Parathyroid adenoma (tissue), 2 donors: ENCODE measurements around the gene MAGI2.

Experiments used
- H2AFZ ChIP-seq: fragments of 300-600 bp; sonication (generic); one replicate; pipeline ENCODE4 v1.7.0; 2017; ENCODE audit warnings: antibody characterized with exemption, mild to moderate bottlenecking
- H3K27ac ChIP-seq: fragments of 300-600 bp; sonication (generic); one replicate; pipeline ENCODE4 v1.7.0; 2017
- H3K27me3 ChIP-seq: fragments of 300-600 bp; sonication (generic); one replicate; pipeline ENCODE4 v1.7.0; 2017; ENCODE audit warnings: low read length; ENCODE audit not compliant: control insufficient read depth, insufficient read depth
- H3K36me3 ChIP-seq: fragments of 300-600 bp; sonication (generic); one replicate; pipeline ENCODE4 v1.7.0; 2017; ENCODE audit warnings: low read length; ENCODE audit not compliant: control insufficient read depth, insufficient read depth
- H3K4me1 ChIP-seq: fragments of 300-600 bp; sonication (generic); one replicate; pipeline ENCODE4 v1.7.0; 2017; ENCODE audit warnings: control low read depth
- H3K4me2 ChIP-seq: fragments of 300-600 bp; sonication (generic); one replicate; pipeline ENCODE4 v1.7.0; 2017; ENCODE audit warnings: low read length
- H3K4me3 ChIP-seq: fragments of 300-600 bp; sonication (generic); one replicate; pipeline ENCODE4 v1.7.0; 2017; ENCODE audit warnings: low read depth, low read length
- H3K79me2 ChIP-seq: fragments of 300-600 bp; sonication (generic); one replicate; pipeline ENCODE4 v1.7.0; 2017; ENCODE audit warnings: control low read depth
- H3K9ac ChIP-seq: fragments of 300-600 bp; sonication (generic); one replicate; pipeline ENCODE4 v1.7.0; 2017; ENCODE audit warnings: mild to moderate bottlenecking
- H3K9me3 ChIP-seq: fragments of 300-600 bp; sonication (generic); one replicate; pipeline ENCODE4 v1.7.0; 2017; ENCODE audit warnings: low read length; ENCODE audit not compliant: control insufficient read depth
- CTCF ChIP-seq: fragments of 300-600 bp; sonication (generic); IDR thresholded peaks from one replicate; pipeline ENCODE4 v1.7.0; 2017; ENCODE audit warnings: antibody characterized with exemption, mild to moderate bottlenecking
- donor health status: primary hyperparathyroidism.

Gene MAGI2

GRCh38 chr7:78073609-78074382, 1379.7 kb downstream of the MAGI2 start:
- peak overlapping the region; percentile 1 for H2AFZ ChIP-seq
- no peaks in the 10 kb centered on the region for H3K79me2 ChIP-seq
- no peak overlapping the region for H3K27ac ChIP-seq
- no peaks in the 10 kb centered on the region for H3K27me3 ChIP-seq
- no peak overlapping the region for H3K4me2 ChIP-seq
- H3K36me3 ChIP-seq: no peaks in the 10 kb centered on the region
- H3K4me3 ChIP-seq: no peak overlapping the region
- no peak overlapping the region for H3K9ac ChIP-seq
- no peak for TF ChIP-seq CTCF
- H3K9me3 ChIP-seq: no peaks in the 10 kb centered on the region
- no peaks in the 10 kb centered on the region for H3K4me1 ChIP-seq

- no peak overlapping the region for H3K4me3 ChIP-seq
- no peak overlapping the region for H2AFZ ChIP-seq
- H3K9me3 ChIP-seq: no peaks in the 10 kb centered on the region
- no peaks in the 10 kb centered on the region for H3K36me3 ChIP-seq
- H3K9ac ChIP-seq: no peak overlapping the region
- H3K27ac ChIP-seq: no peak overlapping the region
- H3K4me2 ChIP-seq: no peak overlapping the region
- H3K79me2 ChIP-seq: no peaks in the 10 kb centered on the region
- no peaks in the 10 kb centered on the region for H3K27me3 ChIP-seq
- TF ChIP-seq CTCF: no peak
- no peaks in the 10 kb centered on the region for H3K4me1 ChIP-seq
These were observed 1381.3 kb downstream of the MAGI2 start for GRCh38 chr7:78072201-78072590.

- no peaks in the 10 kb centered on the region for H3K9me3 ChIP-seq
- no peak overlapping the region for H3K9ac ChIP-seq
- H3K27me3 ChIP-seq: no peaks in the 10 kb centered on the region
- no peak overlapping the region for H3K27ac ChIP-seq
- H3K36me3 ChIP-seq: no peaks in the 10 kb centered on the region
- no peak overlapping the region for H3K4me2 ChIP-seq
- H3K79me2 ChIP-seq: no peaks in the 10 kb centered on the region
- no peaks in the 10 kb centered on the region for H3K4me1 ChIP-seq
- no peak overlapping the region for H2AFZ ChIP-seq
- H3K4me3 ChIP-seq: no peak overlapping the region
- TF ChIP-seq CTCF: no peak
These were observed 1381.8 kb downstream of the MAGI2 start for GRCh38 chr7:78071491-78072200.

GRCh38 chr7:78066599-78066998, 1386.9 kb downstream of the MAGI2 start:
- Histone ChIP-seq H3K9ac (no peak overlapping the region), H3K4me3 (no peak overlapping the region), H3K4me1 (no peaks in the 10 kb centered on the region), H3K27me3 (no peaks in the 10 kb centered on the region), H3K79me2 (no peaks in the 10 kb centered on the region), H3K27ac (no peak overlapping the region), H2AFZ (no peak overlapping the region), H3K36me3 (no peaks in the 10 kb centered on the region), H3K4me2 (no peak overlapping the region), H3K9me3 (no peaks in the 10 kb centered on the region)
- no peak for TF ChIP-seq CTCF
